Neural crest cell (in vitro differentiated cells): ENCODE data around the gene CASP6. TPM values are rescaled to one million over a fixed set of nuclear protein-coding genes. Genes with fewer than 3 reads are reported as not detected.

ENCODE experiments used
- DNase-seq: peaks from one replicate; pipeline ENCODE4 v3.0.0; 2021; ENCODE audit warnings: low read depth, mixed read lengths, low spot score
- H3K27ac Mint-ChIP-seq: one replicate; pipeline ENCODE4 v1.8.0; 2021; ENCODE audit warnings: mild to moderate bottlenecking, mixed read lengths; ENCODE audit not compliant: unreplicated experiment
- H3K27me3 Mint-ChIP-seq: 2 replicates; pipeline ENCODE4 v1.8.0; 2021; ENCODE audit warnings: low read depth, mild to moderate bottlenecking, mixed read lengths
- H3K36me3 Mint-ChIP-seq: 2 replicates; pipeline ENCODE4 v1.8.0; 2021; ENCODE audit warnings: low read depth, mild to moderate bottlenecking, mixed read lengths
- H3K4me1 Mint-ChIP-seq: 2 replicates; pipeline ENCODE4 v1.8.0; 2021; ENCODE audit warnings: mixed read lengths
- H3K4me3 Mint-ChIP-seq: one replicate; pipeline ENCODE4 v1.8.0; 2021; ENCODE audit warnings: mild to moderate bottlenecking, mixed read lengths
- H3K9me3 Mint-ChIP-seq: 2 replicates; pipeline ENCODE4 v1.8.0; 2021; ENCODE audit warnings: mixed read lengths
- total RNA-seq: library from RNA; stranded (reverse); gene quantifications from 2 replicates; pipeline ENCODE4 v1.2.1, GENCODE V29; 2021
- TF ChIP-seq, protein P1 (sequence below): fragments of 200-600 bp; sonication (generic); conservative IDR thresholded peaks from 2 replicates; pipeline ENCODE4 v1.5.0; 2021; ENCODE audit warnings: antibody characterized with exemption, mild to moderate bottlenecking

CASP6 gene
- total RNA-seq, 1 donor from 2014 or later: 25.4 TPM

- Mint-ChIP-seq H3K36me3 (peaks cover 12% of the 10 kb centered on the region), H3K9me3 (peaks cover 12% of the 10 kb centered on the region), H3K27me3 (no peaks in the 10 kb centered on the region), H3K4me1 (no peaks in the 10 kb centered on the region), H3K4me3 (no peak overlapping the region), H3K27ac (no peak overlapping the region)
- DNase-seq: no peak
- TF ChIP-seq, protein P1, sequence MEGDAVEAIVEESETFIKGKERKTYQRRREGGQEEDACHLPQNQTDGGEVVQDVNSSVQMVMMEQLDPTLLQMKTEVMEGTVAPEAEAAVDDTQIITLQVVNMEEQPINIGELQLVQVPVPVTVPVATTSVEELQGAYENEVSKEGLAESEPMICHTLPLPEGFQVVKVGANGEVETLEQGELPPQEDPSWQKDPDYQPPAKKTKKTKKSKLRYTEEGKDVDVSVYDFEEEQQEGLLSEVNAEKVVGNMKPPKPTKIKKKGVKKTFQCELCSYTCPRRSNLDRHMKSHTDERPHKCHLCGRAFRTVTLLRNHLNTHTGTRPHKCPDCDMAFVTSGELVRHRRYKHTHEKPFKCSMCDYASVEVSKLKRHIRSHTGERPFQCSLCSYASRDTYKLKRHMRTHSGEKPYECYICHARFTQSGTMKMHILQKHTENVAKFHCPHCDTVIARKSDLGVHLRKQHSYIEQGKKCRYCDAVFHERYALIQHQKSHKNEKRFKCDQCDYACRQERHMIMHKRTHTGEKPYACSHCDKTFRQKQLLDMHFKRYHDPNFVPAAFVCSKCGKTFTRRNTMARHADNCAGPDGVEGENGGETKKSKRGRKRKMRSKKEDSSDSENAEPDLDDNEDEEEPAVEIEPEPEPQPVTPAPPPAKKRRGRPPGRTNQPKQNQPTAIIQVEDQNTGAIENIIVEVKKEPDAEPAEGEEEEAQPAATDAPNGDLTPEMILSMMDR: no peak
Observed at GRCh38 chr4:109671350-109671749, 31.9 kb downstream of the CASP6 start.

DNA sequence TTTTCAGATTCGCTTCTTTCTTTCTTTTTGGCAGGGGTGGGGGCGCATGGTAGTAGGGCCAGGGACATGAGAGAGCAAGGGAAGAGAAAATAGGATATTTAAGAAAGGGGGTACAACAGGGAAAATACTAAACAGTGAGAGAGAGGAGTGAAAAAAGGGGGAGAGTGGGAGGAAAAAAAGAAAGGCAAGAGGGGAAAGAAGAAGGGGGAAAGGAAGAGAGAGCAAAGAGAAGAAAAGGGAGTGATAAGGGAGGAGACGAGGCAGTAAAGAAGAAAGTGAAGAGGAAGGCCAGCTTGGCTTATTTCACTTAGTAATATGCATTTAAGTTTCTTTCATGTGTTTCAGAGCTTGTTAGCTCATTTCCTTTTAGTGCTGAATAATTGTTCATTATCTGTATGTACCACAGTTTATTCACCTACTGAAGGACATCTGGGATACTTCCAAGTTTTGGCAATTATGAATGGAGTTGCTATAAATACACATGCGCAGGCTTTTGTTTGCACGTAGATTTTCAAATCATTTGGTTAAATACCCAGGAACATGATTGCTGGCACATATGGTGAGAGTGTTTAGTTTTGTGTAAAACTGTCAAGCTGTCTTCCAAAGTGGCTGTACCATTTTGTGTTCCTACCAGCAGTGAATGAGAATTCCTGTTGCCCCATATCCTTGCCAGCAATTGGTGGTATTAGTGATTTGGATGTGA lies 37.3 kb downstream of the CASP6 start:
- DNase-seq: no peak
- Mint-ChIP-seq H3K4me3 (no peak overlapping the region), H3K36me3 (peaks cover 4% of the 10 kb centered on the region), H3K4me1 (peaks cover 5% of the 10 kb centered on the region), H3K27ac (peak overlapping the region; percentile 54), H3K9me3 (no peaks in the 10 kb centered on the region), H3K27me3 (no peaks in the 10 kb centered on the region)
- TF ChIP-seq, protein P1: no peak

DNA sequence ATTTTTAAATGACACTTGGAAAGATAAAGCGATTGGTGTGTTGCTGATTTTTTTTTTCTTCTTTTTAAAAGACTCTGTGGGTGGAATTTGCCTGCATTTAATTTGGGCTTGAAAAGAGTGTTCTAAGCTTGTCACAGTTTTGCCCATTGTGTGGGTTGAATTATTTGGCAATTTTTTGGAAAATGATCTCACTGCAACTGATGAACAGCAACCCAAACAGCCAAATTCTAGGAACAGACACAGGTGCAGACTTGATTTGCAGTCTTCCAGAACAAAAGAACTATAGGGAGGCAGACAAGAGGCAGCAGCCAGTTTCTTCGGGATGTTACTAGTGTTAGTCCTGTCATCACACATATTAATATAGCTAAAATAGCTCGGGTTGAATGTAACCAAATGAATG lies 40.5 kb downstream of the CASP6 start:
- peaks cover 5% of the 10 kb centered on the region for H3K4me1 Mint-ChIP-seq
- no peaks in the 10 kb centered on the region for H3K27me3 Mint-ChIP-seq
- peaks cover 4% of the 10 kb centered on the region for H3K36me3 Mint-ChIP-seq
- TF ChIP-seq, protein P1: no peak
- H3K9me3 Mint-ChIP-seq: no peaks in the 10 kb centered on the region
- DNase-seq: no peak
- no peak overlapping the region for H3K4me3 Mint-ChIP-seq
- H3K27ac Mint-ChIP-seq: no peak overlapping the region

GRCh38 chr4:109662116-109662515 lies 41.1 kb downstream of the CASP6 start:
- Mint-ChIP-seq H3K27ac (no peak overlapping the region), H3K9me3 (no peaks in the 10 kb centered on the region), H3K4me1 (peaks cover 5% of the 10 kb centered on the region), H3K36me3 (peaks cover 4% of the 10 kb centered on the region), H3K4me3 (no peak overlapping the region), H3K27me3 (no peaks in the 10 kb centered on the region)
- no peak for DNase-seq
- TF ChIP-seq, protein P1: no peak

- no peak for DNase-seq
- Mint-ChIP-seq H3K4me3 (no peak overlapping the region), H3K9me3 (no peaks in the 10 kb centered on the region), H3K27ac (no peak overlapping the region), H3K27me3 (no peaks in the 10 kb centered on the region), H3K36me3 (peaks cover 3% of the 10 kb centered on the region), H3K4me1 (peaks cover 5% of the 10 kb centered on the region)
- TF ChIP-seq, protein P1: no peak
Observed at GRCh38 chr4:109658871-109659410, 44.3 kb downstream of the CASP6 start.
